Right forelimb (tissue), 1 donor: ENCODE results near the gene IMPDH2.

Experiments used
- DNase-seq: peaks from one replicate; pipeline ENCODE4 v3.0.0-alpha.2; 2018

IMPDH2 gene

DNA sequence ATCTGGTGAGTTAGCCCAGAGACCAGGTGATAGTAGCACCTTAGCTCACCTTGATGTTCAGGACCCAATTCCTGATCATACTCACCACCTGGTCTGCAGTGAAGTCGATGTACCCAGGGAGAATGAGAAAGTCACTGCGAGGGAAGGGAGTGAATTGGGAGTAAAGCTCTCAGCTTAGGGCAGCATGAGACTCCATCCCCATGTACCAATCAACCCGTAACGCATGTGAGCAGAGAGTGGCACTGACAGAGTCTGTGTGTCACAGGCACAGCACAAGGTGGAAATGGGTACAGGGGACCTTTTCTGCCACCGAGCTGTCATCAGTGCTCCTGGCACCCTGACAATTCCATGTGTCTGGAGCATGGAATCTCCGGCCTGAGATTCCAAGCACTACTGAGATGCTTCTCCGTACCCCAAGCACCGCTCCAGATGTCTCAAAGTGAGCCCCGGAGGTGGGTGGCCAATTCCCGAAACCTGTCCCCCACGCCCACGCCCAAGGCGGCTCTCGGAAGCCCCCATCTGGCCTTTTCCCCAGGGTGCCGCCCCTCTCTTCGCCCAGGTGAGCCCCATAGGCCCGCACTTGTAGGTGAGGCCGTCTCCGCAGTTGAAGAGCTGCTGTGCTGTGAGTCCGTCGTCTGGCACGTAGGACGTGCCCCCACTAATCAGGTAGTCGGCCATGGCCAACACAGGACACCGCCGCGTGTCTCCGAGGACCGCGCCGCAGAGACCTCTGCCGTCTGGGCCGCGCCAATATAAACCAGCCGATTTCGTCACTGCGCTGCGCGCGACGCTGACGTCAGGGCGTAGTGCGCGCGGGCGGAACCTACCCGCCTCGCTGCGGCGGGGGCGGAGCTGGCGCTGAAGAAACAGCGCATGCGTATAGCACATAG, at the start of gene IMPDH2:
TSS of gene IMPDH2 (minus strand) at position 726 of the 890 bp plus-strand sequence. CDS start at position 678, 48 bp downstream.
- DNase-seq, result peak; percentile 94

DNA sequence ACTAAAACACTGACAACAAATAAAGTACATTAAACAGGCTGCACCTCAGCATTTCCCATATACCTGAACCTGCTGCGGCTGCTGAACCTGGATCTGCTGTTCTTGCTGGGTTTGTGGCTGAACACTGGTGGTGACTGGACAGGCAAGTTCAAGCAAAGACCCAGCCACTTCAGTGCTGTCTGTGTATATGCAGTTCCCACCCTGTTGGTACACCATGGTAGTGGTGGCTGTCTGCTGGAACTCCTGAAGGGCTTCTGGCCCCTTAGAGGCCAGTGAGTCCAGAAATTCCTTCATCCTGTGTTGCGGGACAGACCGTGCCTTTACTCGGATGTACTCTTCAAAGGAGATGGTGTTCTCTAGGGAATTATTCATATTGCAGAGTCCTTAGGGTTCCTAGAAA, 47.4 kb upstream of the IMPDH2 start:
- DNase-seq, result no peak

DNA sequence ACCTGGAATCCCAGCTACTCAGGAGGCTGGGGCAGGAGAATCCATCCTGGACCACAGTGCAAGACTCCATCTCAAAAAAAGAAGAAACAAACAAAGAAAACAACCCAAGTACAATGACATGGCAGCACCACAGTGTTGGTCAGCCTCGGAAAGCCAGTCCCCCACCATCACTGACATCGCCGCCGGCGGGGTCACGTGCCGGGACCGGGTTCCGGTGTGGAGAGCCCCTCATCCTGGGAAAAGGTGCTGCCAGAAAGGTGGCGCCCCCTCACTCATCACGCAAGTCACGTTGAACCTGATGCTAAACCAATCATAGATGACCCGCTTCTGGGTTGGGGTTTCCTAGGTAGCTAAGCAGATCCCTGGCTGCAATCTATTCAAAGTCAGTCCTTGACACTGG, 46.9 kb upstream of the IMPDH2 start:
- no peak for DNase-seq

DNA sequence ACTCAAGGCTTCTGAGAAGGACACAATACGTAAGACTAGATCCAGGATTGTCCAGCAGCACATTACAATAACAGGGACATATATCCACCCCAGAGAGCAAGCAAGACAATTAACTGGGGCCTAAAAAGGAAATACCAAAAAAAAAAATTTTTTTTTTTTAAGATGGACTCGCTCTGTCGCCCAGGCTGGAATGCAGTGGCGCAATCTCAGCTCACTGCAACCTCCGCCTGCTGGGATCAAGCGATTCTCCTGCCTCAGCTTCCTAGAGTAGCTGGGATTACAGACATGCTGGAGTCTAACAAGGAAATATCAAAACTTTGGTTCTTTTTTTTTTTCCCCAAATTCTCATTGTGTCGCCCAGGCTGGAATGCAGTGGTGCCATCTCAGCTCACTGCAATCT, 28.8 kb upstream of the IMPDH2 start:
- no peak for DNase-seq

DNA sequence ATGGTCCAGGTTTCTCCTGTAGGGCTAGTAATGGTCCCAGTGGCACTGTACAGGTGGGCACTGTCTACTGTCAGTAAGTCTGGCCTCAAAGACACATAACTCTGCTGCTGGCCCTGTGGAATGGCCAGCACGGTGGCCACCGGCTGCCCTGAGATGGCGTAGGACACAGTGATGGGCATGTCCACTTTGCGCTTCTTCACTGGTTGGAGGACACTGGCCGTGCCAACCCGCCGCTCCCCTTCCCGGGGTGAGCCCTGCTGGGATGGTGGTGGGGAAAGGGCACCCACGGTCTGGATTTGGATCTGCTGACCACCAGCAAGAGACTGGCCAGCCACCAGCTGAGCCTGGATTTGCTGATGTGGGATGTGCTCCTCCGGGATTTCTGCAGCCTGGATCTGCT, 28.1 kb upstream of the IMPDH2 start:
- DNase-seq, result no peak

DNA sequence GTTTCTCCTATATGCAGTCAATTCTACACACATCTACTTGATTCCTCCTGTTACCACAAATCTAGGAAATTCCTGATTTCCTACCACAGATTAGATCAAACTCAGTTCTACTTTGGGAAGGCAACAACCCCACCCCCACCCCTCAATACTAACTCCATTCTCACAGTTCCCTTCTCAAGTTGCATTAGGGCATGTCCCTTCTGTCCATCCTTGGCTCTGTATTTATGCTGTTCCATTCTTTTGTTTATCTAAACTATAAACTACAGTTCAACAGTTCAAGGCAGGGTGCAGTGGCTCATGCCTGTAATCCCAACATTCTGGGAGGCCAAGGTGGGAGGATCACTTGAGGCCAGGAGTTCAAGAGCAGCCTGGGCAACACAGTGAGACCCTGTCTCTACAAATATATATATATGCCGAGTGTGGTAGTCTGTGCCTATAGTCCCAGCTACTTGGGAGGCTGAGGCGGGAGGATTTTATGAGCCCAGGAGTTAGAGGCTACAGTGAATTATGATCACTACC, 25.2 kb upstream of the IMPDH2 start:
- no peak for DNase-seq

DNA sequence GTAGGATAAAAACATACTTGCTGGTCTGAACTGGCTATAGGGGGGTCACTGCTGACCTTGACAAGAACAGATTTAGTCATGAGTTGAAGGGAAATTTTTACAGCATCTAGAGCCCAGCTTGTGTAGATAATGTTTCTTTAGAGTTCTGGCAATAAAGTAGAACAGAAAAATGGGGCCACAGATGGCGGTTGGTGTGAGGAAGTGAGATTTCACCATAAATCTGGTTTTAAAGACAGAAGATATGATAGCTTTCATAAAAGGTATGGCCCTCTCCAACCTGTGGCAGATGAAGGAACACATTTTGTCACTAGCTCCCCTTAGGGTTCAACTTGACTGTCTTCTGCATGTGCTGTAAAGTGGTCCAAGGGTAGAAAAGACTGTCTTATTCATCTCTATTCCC, 24.3 kb upstream of the IMPDH2 start:
- no peak for DNase-seq

DNA sequence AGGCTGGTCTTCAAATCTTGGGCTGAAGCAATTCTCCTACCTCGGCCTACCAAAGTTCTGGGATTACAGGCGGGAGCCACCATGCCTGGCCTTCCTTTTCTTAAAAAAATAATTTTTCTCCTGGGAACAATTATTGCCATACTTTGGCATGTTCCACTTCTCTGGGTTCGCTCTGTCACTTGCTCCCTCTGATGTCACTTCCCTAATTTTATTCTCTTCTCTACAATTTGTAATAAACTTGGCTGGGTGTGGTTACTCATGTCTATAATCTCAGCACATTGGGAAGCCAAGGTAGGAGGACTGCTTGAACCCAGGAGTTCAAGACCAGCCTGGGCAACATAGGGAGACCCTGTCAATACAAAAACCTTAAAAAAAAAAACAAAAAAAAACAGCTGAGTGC, 6.1 kb upstream of the IMPDH2 start:
- no peak for DNase-seq

DNA sequence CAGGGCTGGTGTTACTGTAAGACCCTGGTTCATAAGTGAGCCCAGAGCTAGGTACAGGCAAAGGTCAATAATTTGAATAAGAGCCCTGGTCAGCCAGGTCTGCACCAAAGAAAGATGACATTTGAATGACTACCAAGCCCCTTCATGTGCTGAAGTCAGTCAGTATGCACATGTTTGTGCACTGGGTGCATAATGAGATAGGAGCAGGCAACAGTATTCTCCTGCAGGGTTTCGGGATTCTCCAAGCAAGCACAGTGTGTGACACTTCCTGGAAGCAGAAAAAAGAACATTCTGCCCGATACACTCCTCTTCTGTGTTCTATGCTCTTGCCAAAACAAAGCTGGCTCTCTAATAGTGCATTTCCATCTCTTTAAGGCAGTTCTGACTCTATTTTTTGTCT, 5.5 kb upstream of the IMPDH2 start:
- DNase-seq, result no peak

DNA sequence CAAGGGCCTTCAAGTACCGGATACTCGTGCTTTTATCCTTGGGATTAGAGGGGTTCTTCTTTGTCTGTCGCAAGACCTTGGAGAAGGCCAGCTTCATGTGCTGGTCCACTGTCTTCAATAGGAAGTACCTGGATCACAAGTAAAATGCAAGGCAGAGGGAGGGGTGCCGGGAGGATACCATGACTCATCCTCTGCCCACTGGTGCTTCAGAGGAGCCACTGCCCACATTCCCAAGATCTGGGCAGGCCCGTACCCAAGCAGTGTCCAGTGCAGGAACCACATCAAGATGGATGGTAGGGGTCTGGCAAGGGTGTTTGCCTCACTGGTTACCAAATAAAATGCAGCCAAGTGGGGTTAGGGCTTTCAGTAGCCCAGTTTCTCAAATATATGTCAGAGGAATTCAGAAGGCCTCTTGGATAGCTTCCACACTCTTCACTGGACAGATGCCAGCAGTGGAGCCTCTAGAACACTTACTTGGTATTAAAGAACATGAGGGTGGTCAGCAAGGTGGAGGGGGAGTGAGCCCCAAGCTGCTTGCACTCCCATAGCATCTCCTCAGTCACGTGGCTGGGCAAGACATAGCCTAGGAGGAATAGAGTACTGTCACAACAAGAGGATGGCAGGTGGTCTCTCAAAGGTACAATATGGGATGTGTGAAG, 3.6 kb upstream of the IMPDH2 start:
- DNase-seq, result no peak

DNA sequence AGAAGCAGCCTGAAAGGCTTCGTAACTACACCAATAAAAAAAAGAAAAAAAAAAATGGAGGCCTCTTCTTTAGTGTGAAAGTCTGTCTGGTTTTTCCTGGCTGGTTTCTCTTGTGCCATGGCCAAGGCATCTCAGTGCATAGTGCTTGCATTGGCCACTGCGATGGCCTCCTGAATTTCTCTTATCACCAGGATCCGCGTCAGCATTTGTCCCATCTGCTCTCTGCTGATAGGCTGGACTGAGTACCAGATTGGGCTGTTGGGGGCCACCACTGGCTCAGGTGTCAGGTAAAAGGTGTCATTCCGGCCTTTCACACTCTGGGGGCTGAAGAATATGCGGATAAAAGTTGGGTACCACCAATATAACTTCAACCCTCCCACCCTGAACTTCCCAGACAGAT, 1.1 kb upstream of the IMPDH2 start:
- DNase-seq, result no peak

DNA sequence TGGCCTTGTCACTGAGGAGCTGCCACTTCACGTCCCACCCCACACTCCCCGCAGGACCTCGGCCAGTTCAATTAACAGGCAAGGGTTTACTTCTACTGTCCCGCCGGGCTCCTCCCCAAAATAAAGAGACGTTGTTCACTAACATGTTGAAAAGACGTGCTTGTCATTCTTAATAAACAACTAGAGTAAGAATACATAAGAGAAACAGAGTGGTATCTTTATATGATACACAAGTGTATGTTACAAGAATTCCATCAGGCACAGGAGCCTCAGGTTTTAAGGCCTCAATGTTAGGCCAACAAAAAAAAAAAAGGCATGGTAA, 326 bp upstream of the IMPDH2 start:
- no peak for DNase-seq

DNA sequence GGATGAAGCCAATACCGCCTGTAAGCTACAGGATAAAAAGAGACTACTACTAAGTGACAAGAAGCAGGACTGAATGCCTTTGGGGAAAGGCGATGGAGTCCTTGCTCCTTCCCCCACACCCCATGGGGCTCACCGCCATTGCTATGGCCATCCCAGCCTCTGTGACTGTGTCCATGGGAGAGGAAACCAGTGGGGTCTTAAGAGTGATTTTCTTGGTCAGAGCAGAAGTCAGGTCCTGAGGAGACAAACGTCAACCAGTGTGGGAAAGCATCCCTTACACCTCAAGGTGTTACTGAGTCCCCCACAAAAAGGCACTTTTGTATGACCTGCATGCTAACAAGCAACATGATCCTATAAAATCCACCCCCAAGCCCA, 913 bp downstream of the IMPDH2 start:
- no peak for DNase-seq

DNA sequence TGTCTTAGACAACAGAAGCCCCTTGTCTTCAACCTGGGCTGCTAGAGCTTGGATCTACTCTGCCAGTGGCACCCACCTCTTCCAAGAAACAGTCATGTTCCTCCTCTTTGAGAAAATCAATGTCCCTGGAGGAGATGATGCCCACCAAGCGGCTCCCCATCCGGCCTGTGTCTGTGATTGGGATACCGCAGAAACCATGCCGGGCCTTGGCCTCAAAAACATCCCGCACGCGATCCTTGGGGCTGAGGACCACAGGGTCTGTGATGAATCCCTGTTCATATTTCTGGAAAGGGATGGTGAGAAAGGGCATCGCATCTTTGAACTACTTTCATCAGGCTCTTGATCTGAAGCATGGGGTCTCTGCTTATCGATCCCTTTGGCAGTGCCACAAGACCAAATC, 1.6 kb downstream of the IMPDH2 start:
- no peak for DNase-seq

DNA sequence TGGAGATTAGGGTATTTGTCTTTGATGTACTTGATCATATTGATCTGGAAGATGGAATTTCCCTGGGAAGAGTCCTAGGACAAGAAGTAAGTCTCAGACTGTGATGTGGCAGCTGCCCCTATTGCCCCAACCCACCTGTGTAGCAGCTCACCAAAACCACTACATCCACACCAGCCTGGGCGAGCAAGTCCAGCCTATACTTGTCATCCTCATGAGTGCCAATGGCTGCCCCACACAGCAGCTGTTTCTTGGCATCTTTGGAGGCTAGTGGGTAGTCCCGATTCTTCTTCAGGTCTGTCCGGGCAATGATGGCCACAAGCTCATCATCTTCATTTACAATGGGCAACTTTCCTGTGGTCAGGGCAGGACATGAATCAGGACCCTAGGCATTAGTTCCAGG, 2.7 kb downstream of the IMPDH2 start:
- DNase-seq, result peak; percentile 36

DNA sequence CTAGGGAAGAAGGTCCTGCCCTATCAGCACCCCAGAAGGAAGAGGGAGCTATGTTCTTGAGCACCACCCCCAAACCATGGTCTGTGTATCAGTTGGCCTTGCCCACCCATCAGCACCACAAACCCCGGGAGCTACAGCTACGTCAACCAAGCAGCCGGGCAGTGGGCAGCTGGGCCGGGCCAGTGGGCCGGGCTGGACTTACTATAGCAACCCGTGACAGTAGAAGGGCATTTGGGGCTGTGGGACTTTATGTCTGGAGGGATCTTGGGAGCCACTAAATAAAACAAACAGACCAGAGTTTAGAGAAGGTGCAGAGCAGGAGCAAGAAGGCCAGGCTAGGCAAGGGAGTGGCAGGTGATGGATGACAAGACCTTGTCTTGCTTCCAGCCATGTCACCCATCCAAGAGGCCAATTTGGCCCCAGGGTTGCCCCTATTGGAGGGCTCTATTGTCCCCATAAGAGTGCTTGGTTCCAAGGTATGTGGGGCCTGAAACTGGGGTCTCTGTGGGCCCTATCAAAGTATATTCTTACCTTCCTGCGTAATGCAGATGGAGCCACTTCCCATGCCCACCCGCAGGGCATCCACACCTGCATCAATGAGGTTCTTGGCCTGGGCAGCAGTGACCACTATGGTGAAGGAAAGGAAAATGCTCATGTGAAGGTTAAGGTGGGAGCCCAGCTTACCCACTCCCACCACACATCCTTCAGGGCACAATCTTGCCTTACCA, 3.2 kb downstream of the IMPDH2 start:
- peak; percentile 31 for DNase-seq

DNA sequence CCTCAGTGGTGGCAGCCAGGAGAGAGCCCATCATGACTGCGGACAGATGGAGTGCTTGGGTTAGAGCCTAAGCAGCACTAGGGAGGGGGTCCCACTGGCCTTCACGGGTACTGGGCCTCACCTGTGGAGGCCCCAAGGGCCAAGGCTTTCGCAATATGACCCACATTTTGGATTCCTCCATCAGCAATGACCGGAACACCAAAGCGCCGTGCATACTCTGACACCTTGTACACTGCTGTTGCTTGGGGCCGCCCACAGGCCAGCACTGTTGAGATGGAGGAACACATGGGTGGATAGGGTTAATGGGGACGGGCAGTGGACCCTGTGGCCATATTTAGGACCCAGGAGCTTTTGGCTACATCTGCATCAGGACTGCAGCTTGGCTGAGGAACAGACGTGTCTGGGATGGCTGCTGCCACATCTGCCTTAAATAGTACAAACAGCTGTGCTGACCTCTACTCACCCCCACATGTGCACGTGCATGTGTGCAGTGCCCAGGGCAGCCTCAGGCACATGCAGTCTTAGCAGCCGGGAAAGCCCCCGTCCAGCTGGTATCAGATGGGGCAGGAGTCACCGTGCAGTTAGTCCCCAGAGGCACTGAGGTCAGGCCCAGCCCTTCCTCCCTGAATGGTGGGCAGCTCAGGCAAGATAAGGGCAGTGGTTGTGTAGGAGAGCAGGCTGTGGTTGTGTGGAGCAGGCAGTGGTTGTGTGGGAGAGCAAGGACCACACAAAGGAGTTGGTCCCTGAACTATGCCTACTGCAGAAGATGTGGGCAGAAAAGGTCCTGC, 4.0 kb downstream of the IMPDH2 start:
- peak; percentile 31 for DNase-seq

DNA sequence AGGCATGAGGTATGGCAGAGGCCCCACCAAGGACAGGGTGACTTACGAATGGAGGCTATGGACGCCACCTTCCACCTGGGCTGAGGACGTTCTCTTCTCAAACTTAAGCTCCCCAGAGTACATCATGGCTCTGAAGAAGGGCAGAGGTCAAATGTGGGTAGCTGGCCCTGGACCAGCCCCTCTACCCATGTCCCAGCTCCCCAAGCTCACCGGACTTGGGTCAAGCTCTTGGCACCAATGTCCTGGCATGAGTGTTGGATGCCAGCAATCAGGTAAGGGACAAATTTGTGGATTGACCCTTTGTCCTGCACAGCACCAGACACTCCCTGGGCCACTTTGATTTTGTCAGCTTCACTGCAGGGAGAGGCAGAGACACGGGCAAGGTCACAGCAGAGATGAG, 4.7 kb downstream of the IMPDH2 start:
- DNase-seq, result peak; percentile 35

DNA sequence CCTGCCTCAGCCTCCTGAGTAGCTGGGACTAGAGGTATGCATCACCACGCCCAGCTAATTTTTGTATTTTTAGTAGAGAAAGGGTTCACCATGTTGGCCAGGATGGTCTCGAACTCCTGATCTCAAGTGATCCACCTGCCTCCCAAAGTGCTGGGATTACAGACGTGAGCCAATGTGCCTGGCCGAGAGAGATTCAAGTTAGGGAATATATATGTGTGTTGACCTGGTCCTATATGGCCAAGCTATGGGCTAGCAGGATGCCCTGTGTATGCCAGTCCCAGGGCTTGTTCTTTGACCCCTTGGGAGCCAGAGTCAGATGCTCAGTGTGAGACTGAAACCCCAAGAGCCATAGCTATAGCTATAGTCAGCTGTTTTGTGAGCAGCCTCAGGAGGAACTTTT, 5.4 kb downstream of the IMPDH2 start:
- no peak for DNase-seq

DNA sequence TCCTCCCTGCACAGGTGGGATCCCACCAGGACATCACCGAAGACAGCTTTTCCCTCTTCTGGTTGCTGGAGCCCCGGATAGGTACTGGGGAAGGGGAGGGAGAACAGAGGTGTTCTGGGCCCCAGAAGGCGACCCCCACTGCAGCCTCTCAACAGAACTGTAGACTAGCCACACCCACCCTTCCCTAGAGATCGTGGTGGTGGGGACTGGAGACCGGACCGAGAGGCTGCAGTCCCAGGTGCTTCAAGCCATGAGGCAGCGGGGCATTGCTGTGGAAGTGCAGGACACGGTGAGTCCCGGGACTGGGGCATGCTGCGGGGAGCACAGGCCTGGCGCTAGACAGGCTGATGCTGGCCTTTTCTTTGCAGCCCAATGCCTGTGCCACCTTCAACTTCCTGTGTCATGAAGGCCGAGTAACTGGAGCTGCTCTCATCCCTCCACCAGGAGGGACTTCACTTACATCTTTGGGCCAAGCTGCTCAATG, 6.5 kb downstream of the IMPDH2 start:
- peak; percentile 52 for DNase-seq

DNA sequence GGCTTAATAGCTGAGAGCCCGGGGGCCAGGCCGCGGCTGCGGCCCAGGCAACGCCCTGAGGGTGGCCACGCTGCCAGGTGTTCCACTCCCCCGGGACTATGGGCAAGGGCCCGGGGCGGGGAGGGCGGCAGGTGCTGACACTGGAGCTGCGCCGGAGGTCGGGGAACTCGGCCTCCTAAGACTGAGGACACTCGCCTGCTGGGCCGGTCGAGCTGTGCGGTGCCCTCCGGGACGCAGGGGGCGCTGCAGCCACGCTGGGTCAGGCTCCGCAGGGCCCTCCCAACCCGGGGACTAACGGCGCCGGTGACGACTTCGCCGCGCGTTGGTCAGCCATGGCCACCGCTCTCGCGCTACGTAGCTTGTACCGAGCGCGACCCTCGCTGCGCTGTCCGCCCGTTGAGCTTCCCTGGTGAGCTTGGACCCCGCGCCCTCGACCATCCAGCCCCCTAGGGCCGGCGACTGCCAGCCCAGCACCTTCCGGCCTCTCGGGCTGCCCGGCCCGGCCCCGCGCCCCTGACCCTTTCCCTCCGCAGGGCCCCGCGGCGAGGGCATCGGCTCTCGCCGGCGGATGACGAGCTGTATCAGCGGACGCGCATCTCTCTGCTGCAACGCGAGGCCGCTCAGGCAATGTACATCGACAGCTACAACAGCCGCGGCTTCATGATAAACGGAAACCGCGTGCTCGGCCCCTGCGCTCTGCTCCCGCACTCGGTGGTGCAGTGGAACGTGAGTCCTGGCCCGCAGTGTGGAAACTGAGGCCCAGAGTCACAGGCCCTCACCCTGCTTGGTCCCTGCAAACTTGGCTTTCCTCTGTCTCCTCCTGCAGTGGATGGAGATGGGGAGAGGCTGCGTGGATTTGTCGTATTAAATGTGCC, 7.1 kb downstream of the IMPDH2 start, which contains the start of gene NDUFAF3:
TSS of gene NDUFAF3 (plus strand) at position 309 of the 875 bp plus-strand sequence. CDS start at position 333, 24 bp downstream.
- DNase-seq, result peak; percentile 97
